ENCODE data around the gene TBC1D8. TPM values are rescaled to one million over a fixed set of nuclear protein-coding genes. Genes with fewer than 3 reads are reported as not detected.
A peak's percentile ranks its signal among the peaks of the same experiment; 100 is the strongest.

The TBC1D8 gene
- total and polyA plus RNA-seq, 2 of the 8 experiments (the other 6 are each of a cell fraction or from before 2014, with no cell fraction given) = 20.8 to 21.8 TPM

DNA sequence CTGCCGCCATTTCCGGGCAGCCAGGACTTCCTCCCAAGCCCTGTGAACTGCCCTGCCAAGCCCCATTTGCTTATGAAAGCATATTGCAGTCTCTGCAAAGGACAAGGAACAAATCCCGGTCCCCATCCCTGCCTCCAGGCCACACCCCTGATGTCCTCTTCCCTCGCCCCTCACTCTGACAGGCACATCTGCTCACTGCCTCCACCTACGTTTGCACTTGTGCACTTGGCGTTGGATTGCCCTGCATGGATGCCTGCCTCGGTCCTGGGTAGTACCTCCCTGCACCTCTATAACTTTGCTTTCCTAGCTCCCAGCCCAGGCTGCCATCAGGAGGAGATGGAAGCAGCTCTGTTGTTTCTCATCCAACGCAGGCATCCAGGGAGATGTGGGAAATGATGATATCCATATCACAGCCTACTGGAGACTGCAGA, 168.7 kb downstream of the TBC1D8 start:
- no peaks in the 10 kb centered on the region for H3K27me3 ChIP-seq (replicated peaks in 1 of 4; ENCODE audit: control insufficient read depth in 3 of 4, extremely low read depth in 1 of 4, insufficient read depth in 3 of 4, low read length in 3 of 4)
- TF ChIP-seq RAD21 (IDR thresholded peaks at IDR 0.05 in 1 of 2, conservative IDR thresholded peaks at IDR 0.05 in 1 of 2; ENCODE audit: low read depth in 2 of 2, low read length in 2 of 2) (0 out of 4 replicates have a peak, but pooled peaks of 1 of the 2 experiments have one; percentile 21), KDM5A (IDR thresholded peaks at IDR 0.05; ENCODE audit: low read length) (no peak), EZH2 (IDR thresholded peaks at IDR 0.05; ENCODE audit: low read depth, low read length, severe bottlenecking) (no peak), SIX5 (IDR thresholded peaks at IDR 0.05; ENCODE audit: low read depth, low read length) (no peak), POLR2A (IDR thresholded peaks at IDR 0.05; ENCODE audit: control extremely low read depth in 1 of 2, low read depth in 2 of 2, low read length in 2 of 2) (no peak), TAF7 (optimal IDR thresholded peaks at IDR 0.05; ENCODE audit: borderline replicate concordance, low read depth, low read length) (no peak), EP300 (IDR thresholded peaks at IDR 0.05; ENCODE audit: borderline replicate concordance in 1 of 2, low read depth in 2 of 2, low read length in 2 of 2) (no peak), SIN3A (conservative IDR thresholded peaks at IDR 0.05 in 1 of 2, IDR thresholded peaks at IDR 0.05 in 1 of 2; ENCODE audit: low read depth in 1 of 2, low read length in 2 of 2) (no peak), CHD2 (IDR thresholded peaks at IDR 0.05; ENCODE audit: low read length) (no peak), CREB1 (IDR thresholded peaks at IDR 0.05) (no peak), FOSL1 (IDR thresholded peaks at IDR 0.05; ENCODE audit: insufficient read depth, low read depth, low read length) (no peak), BCL11A (IDR thresholded peaks at IDR 0.05; ENCODE audit: low read depth in 2 of 2, low read length in 2 of 2) (no peak), POU5F1 (IDR thresholded peaks at IDR 0.05; ENCODE audit: low read depth, low read length) (no peak)

More for the DNA sequence above, 168.7 kb downstream of the TBC1D8 start:
- no peaks in the 10 kb centered on the region for H3K36me3 ChIP-seq (ENCODE audit: control insufficient read depth in 2 of 4, insufficient read depth in 4 of 4, low read length in 3 of 4)
- H3K23ac ChIP-seq (ENCODE audit: insufficient read length) = no peak overlapping the region
- H2BK12ac ChIP-seq (ENCODE audit: low read depth, low read length) = no peak overlapping the region
- H4K20me1 ChIP-seq (replicated peaks in 1 of 2; ENCODE audit: control insufficient read depth in 1 of 2, insufficient read depth in 2 of 2, low read length in 2 of 2) = no peaks in the 10 kb centered on the region
- FAIRE-seq (no peak), DNase-seq (ENCODE audit: low read depth in 1 of 2, low spot score in 2 of 2) (no peak)
- no peak overlapping the region for H3K4me2 ChIP-seq (ENCODE audit: insufficient read depth in 1 of 2, low read depth in 2 of 2, low read length in 2 of 2)
- no peak overlapping the region for H2BK20ac ChIP-seq (ENCODE audit: low read length)
- CTCF ChIA-PET (ENCODE audit: partially characterized antibody) = interaction anchor here (0.9 to 2.6 kb wide), 13 partner anchors 23 to 388 kb away, joined by 3 to 13 read pairs (median 4); no protein-coding TSS in a partner anchor
- H3K79me2 ChIP-seq (ENCODE audit: control insufficient read depth in 1 of 2, insufficient read depth in 2 of 2, low read length in 2 of 2) = no peaks in the 10 kb centered on the region
- H2AK5ac ChIP-seq (ENCODE audit: low read depth, low read length) = peak overlapping the region; percentile 66; the same call in 1 of the 2 replicates
- no peak overlapping the region for H4K5ac ChIP-seq (ENCODE audit: insufficient read length, low read depth, low read length)
- H3K56ac ChIP-seq (replicated peaks; ENCODE audit: insufficient read length, low read depth, low read length) = no peak overlapping the region
- no peak overlapping the region for H3K18ac ChIP-seq (ENCODE audit: extremely low read depth, low read length)
- no peak overlapping the region for H3K4ac ChIP-seq (replicated peaks; ENCODE audit: insufficient read length, low read depth, low read length)
- H2BK120ac ChIP-seq (replicated peaks; ENCODE audit: low read depth, low read length) = no peak overlapping the region
- H3K79me1 ChIP-seq (ENCODE audit: low read depth, low read length) = no peaks in the 10 kb centered on the region
- H4K8ac ChIP-seq (ENCODE audit: extremely low read depth, insufficient read depth, low read length) = no peak overlapping the region; the same call in 1 of the 2 replicates
- no peak overlapping the region for H3K4me3 ChIP-seq (ENCODE audit: extremely low read depth in 1 of 4, insufficient read depth in 2 of 4, low read depth in 3 of 4, low read length in 4 of 4)
- H2BK15ac ChIP-seq (ENCODE audit: low read length) = no peak overlapping the region
- POLR2A ChIA-PET (ENCODE audit: partially characterized antibody) = interaction anchor here (0.6 to 1.9 kb wide), 3 partner anchors 19 to 22 kb away, joined by 3 to 5 read pairs (median 5); partner anchors contain the start of gene RPL31
- H2BK5ac ChIP-seq (ENCODE audit: low read depth, low read length) = no peak overlapping the region; the same call in 1 of the 2 replicates
- no peak overlapping the region for H3K9ac ChIP-seq (replicated peaks in 1 of 4; ENCODE audit: extremely low read depth in 1 of 4, low read depth in 3 of 4, low read length in 3 of 4)
- H3K14ac ChIP-seq (ENCODE audit: insufficient read length) = no peak overlapping the region
- H2AFZ ChIP-seq (ENCODE audit: low read length) = 0 out of 2 replicates have a peak overlapping the region, but pooled peaks have one; percentile 58
- H3K9me3 ChIP-seq (ENCODE audit: insufficient read depth in 2 of 2, low read depth in 1 of 2, low read length in 1 of 2) = no peaks in the 10 kb centered on the region
- no peaks in the 10 kb centered on the region; the same call in 1 of the 2 replicates for H3K23me2 ChIP-seq (ENCODE audit: low read depth, low read length)
- peaks cover 0 to 5% (median under 1%) of the 10 kb centered on the region in 4 experiments; a peak in 3 of 7 replicates for H3K4me1 ChIP-seq (replicated peaks in 1 of 4; ENCODE audit: control insufficient read depth in 3 of 4, insufficient read depth in 4 of 4, low read length in 3 of 4)
- H4K91ac ChIP-seq (replicated peaks; ENCODE audit: insufficient read length, low read length) = no peak overlapping the region
- H3K27ac ChIP-seq (ENCODE audit: low read depth, low read length) = no peak overlapping the region
- WGBS, 2 experiments (ENCODE audit: extremely low coverage in 1 of 2, insufficient coverage in 1 of 2, insufficient read length in 1 of 2, insufficient replicate concordance in 2 of 2, low coverage in 1 of 2, low lambda C conversion rate in 2 of 2, missing lambda C conversion rate in 1 of 2) = 84% methylated on average over 8 of the region's 8 CpGs; no CpG with 5 or more reads in 1 of the 2 experiments
